OCI-LY7 (cell line): ENCODE data around the gene IL2RA. TPM values are rescaled to one million over a fixed set of nuclear protein-coding genes. Genes with fewer than 3 reads are reported as not detected.
A peak's percentile ranks its signal among the peaks of the same experiment; 100 is the strongest.

ENCODE experiments used
- BruUV-seq: library from RNA; stranded (reverse); fragments of 400-500 nt; replicated peaks from 2 replicates; lab custom pipeline; 2021; lab: Mats Ljungman, UMichigan
- CTCF ChIA-PET: fragments of 300-600 bp; sonication (Branson Sonifier 250); formaldehyde crosslinking; loops from one replicate; lab custom pipeline; 2022; ENCODE audit warnings: antibody characterized with exemption; ENCODE audit not compliant: unreplicated experiment; lab: Charles Lee
- POLR2A ChIA-PET: fragments of 300-600 bp; sonication (Branson Sonifier 250); formaldehyde crosslinking; loops from one replicate; lab custom pipeline; 2022; ENCODE audit warnings: antibody characterized with exemption; lab: Charles Lee
- DNase-seq: peaks from one replicate; pipeline ENCODE4 v3.0.0-alpha.2; 2015; ENCODE audit warnings: low spot score
- H2AFZ ChIP-seq: fragments of 200-600 bp; sonication (generic), shearing (Covaris generic); 2 replicates; pipeline ENCODE4 v1.6.1; 2014; ENCODE audit warnings: mild to moderate bottlenecking, antibody characterized with exemption, low read length, moderate library complexity
- H3K27ac ChIP-seq: fragments of 200-600 bp; sonication (generic); 2 replicates; pipeline ENCODE4 v1.5.1; 2014; ENCODE audit warnings: mixed run types, low read depth, mild to moderate bottlenecking, moderate library complexity, low read length, inconsistent platforms; ENCODE audit not compliant: poor library complexity, severe bottlenecking
- H3K36me3 ChIP-seq: fragments of 200-600 bp; sonication (generic); 2 replicates; pipeline ENCODE4 v1.6.1; 2014; ENCODE audit warnings: mild to moderate bottlenecking, antibody characterized with exemption, low read length, moderate library complexity, mixed read lengths; ENCODE audit not compliant: insufficient read depth
- H3K4me1 ChIP-seq: fragments of 200-600 bp; sonication (generic); 2 replicates; pipeline ENCODE4 v1.5.1; 2014; ENCODE audit warnings: mild to moderate bottlenecking, low read length; ENCODE audit not compliant: insufficient read depth, poor library complexity, severe bottlenecking
- H3K4me2 ChIP-seq: fragments of 200-600 bp; sonication (generic); 2 replicates; pipeline ENCODE4 v1.6.1; 2014; ENCODE audit warnings: mild to moderate bottlenecking, low read length
- H3K4me3 ChIP-seq: fragments of 200-600 bp; sonication (generic); 2 replicates; pipeline ENCODE4 v1.5.1; 2014; ENCODE audit warnings: mild to moderate bottlenecking, low read depth, low read length; ENCODE audit not compliant: poor library complexity, severe bottlenecking
- H3K79me2 ChIP-seq: fragments of 200-600 bp; sonication (generic); 2 replicates; pipeline ENCODE4 v1.6.1; 2016; ENCODE audit warnings: low read depth, mild to moderate bottlenecking, low read length, moderate library complexity, mixed read lengths; ENCODE audit not compliant: insufficient read depth
- H3K9me2 ChIP-seq: fragments of 200-600 bp; sonication (generic); 2 replicates; pipeline ENCODE4 v1.6.1; 2016; ENCODE audit warnings: mild to moderate bottlenecking, low read length, mixed read lengths; ENCODE audit not compliant: insufficient read depth
- H3K9me3 ChIP-seq: fragments of 200-600 bp; sonication (generic); 2 replicates; pipeline ENCODE4 v1.6.1; 2014; ENCODE audit warnings: mild to moderate bottlenecking, mixed run types, low read length, mixed read lengths
- H4K20me1 ChIP-seq: fragments of 200-600 bp; sonication (generic); 2 replicates; pipeline ENCODE4 v1.6.1; 2014; ENCODE audit warnings: mild to moderate bottlenecking, antibody characterized with exemption, low read length, moderate library complexity, mixed read lengths; ENCODE audit not compliant: insufficient read depth
- EZH2phosphoT487 ChIP-seq: fragments of 200-600 bp; sonication (generic); IDR thresholded peaks from 2 replicates; pipeline ENCODE4 v1.6.1; 2018; ENCODE audit warnings: low read depth, borderline replicate concordance, mild to moderate bottlenecking, mixed run types, antibody characterized with exemption, low read length, moderate library complexity, mixed read lengths
- intact Hi-C: fragments of 100-400 bp; cut with micrococcal nuclease; formaldehyde crosslinking; loops from one replicate; pipeline ENCODE4 v1.10.0; 2022; ENCODE audit not compliant: unreplicated experiment
- total RNA-seq, 2 experiments: library from RNA; depleted of rRNA in 1 of 2; stranded (reverse); fragments of >200 nt in 1 of 2; shearing (Covaris generic) in 1 of 2; gene quantifications; 2 replicates each; pipeline ENCODE4 v1.2.3, GENCODE V29; 2014 to 2022
- TF ChIP-seq, protein P1 (sequence below): fragments of 200-600 bp; sonication (generic); conservative IDR thresholded peaks from 2 replicates; pipeline ENCODE4 v1.5.1; 2014; ENCODE audit warnings: mild to moderate bottlenecking, antibody characterized with exemption, low read length, moderate library complexity, mixed read lengths

The IL2RA gene
- total RNA-seq, 2 experiments from 2014 or later, result 22.3 to 24.0 TPM

- Histone ChIP-seq H3K4me2 (no peak overlapping the region), H3K4me1 (peaks cover 37% of the 10 kb centered on the region), H3K79me2 (peaks cover 100% of the 10 kb centered on the region), H3K9me2 (no peaks in the 10 kb centered on the region), H3K4me3 (no peak overlapping the region), H2AFZ (no peak overlapping the region), H3K36me3 (peaks cover 95% of the 10 kb centered on the region), H4K20me1 (peaks cover 37% of the 10 kb centered on the region), H3K9me3 (no peaks in the 10 kb centered on the region), H3K27ac (no peak overlapping the region)
- no peak for TF ChIP-seq EZH2phosphoT487
- TF ChIP-seq, protein P1, sequence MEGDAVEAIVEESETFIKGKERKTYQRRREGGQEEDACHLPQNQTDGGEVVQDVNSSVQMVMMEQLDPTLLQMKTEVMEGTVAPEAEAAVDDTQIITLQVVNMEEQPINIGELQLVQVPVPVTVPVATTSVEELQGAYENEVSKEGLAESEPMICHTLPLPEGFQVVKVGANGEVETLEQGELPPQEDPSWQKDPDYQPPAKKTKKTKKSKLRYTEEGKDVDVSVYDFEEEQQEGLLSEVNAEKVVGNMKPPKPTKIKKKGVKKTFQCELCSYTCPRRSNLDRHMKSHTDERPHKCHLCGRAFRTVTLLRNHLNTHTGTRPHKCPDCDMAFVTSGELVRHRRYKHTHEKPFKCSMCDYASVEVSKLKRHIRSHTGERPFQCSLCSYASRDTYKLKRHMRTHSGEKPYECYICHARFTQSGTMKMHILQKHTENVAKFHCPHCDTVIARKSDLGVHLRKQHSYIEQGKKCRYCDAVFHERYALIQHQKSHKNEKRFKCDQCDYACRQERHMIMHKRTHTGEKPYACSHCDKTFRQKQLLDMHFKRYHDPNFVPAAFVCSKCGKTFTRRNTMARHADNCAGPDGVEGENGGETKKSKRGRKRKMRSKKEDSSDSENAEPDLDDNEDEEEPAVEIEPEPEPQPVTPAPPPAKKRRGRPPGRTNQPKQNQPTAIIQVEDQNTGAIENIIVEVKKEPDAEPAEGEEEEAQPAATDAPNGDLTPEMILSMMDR, result no peak
- no TSS peak for BruUV-seq
- POLR2A ChIA-PET, result interaction anchor here (0.6 to 1.6 kb wide), 3 partner anchors 9 to 95 kb away, joined by 3 to 7 read pairs (median 4); no protein-coding TSS in a partner anchor
- intact Hi-C loops, result no loop called here
- DNase-seq, result no peak
- CTCF ChIA-PET, result interaction anchor here (1.5 kb wide), 1 partner anchor 11 kb away, joined by 4 read pairs; no protein-coding TSS in a partner anchor
Observed at GRCh38 chr10:6097063-6097462, 34.9 kb upstream of the IL2RA start.

GRCh38 chr10:6095810-6096570, 33.8 kb upstream of the IL2RA start:
- no peak overlapping the region for H3K27ac ChIP-seq
- H3K9me2 ChIP-seq, result no peaks in the 10 kb centered on the region
- H3K36me3 ChIP-seq, result peaks cover 95% of the 10 kb centered on the region
- TF ChIP-seq, protein P1, result no peak
- TF ChIP-seq EZH2phosphoT487, result no peak
- peaks cover 100% of the 10 kb centered on the region for H3K79me2 ChIP-seq
- peaks cover 37% of the 10 kb centered on the region for H3K4me1 ChIP-seq
- no TSS peak for BruUV-seq
- ChIA-PET POLR2A (interaction anchor here (0.6 to 1.6 kb wide), 3 partner anchors 10 to 34 kb away, joined by 3 to 7 read pairs (median 5); partner anchors contain the start of gene IL2RA), CTCF (interaction anchor here (1.5 kb wide), 1 partner anchor 10 kb away, joined by 4 read pairs; no protein-coding TSS in a partner anchor)
- intact Hi-C loops, result no loop called here
- no peak overlapping the region for H3K4me3 ChIP-seq
- no peak overlapping the region for H2AFZ ChIP-seq
- no peak for DNase-seq
- H3K4me2 ChIP-seq, result no peak overlapping the region
- no peaks in the 10 kb centered on the region for H3K9me3 ChIP-seq
- peaks cover 43% of the 10 kb centered on the region for H4K20me1 ChIP-seq

DNA sequence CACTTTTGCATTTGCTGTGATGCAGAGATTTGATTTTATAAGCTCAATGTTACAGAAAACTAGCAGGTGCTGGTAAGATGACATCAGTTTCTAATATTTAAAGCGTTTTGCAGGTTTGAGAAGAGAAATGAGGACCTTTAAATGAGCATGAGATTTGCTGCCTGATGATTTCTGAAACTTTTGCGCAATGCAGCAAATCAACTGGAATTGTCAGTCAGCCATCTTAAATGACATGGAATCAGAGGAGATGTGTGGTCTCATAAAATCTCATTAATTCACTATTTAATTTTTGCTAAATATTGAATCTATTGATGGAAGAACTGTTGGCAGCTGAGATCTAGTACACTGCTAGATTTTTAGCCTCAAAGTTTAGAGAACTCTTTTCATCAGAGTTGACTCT, 30.6 kb upstream of the IL2RA start:
- TF ChIP-seq EZH2phosphoT487, result no peak
- TF ChIP-seq, protein P1, result no peak
- H3K4me3 ChIP-seq, result peak overlapping the region; percentile 60
- intact Hi-C loops, result loop anchor here (1.0 kb wide), 1 partner anchor 9 kb away; no protein-coding TSS in a partner anchor
- no peak overlapping the region for H2AFZ ChIP-seq
- H3K79me2 ChIP-seq, result peaks cover 92% of the 10 kb centered on the region
- BruUV-seq, result no TSS peak
- peaks cover 78% of the 10 kb centered on the region for H3K36me3 ChIP-seq
- no peaks in the 10 kb centered on the region for H3K9me3 ChIP-seq
- no peak for DNase-seq
- ChIA-PET POLR2A (no interaction called here), CTCF (no interaction called here)
- peak overlapping the region; percentile 75 for H3K4me2 ChIP-seq
- H3K9me2 ChIP-seq, result no peaks in the 10 kb centered on the region
- H3K4me1 ChIP-seq, result peaks cover 42% of the 10 kb centered on the region
- peaks cover 44% of the 10 kb centered on the region for H4K20me1 ChIP-seq
- no peak overlapping the region for H3K27ac ChIP-seq
